HG03097 (cell line): Measurements from ENCODE around the gene RHOC.
"Not testable (repeated sequence)": the region's sequence is repeated elsewhere in the genome, so short reads cannot be mapped to it uniquely, and the experiment has no call there.

ENCODE experiments used
- ATAC-seq: cut with Tn5 transposase; IDR thresholded peaks from one replicate; pipeline ENCODE4 v1.9.1; 2021; ENCODE audit not compliant: unreplicated experiment, low FRiP score

Gene RHOC

DNA sequence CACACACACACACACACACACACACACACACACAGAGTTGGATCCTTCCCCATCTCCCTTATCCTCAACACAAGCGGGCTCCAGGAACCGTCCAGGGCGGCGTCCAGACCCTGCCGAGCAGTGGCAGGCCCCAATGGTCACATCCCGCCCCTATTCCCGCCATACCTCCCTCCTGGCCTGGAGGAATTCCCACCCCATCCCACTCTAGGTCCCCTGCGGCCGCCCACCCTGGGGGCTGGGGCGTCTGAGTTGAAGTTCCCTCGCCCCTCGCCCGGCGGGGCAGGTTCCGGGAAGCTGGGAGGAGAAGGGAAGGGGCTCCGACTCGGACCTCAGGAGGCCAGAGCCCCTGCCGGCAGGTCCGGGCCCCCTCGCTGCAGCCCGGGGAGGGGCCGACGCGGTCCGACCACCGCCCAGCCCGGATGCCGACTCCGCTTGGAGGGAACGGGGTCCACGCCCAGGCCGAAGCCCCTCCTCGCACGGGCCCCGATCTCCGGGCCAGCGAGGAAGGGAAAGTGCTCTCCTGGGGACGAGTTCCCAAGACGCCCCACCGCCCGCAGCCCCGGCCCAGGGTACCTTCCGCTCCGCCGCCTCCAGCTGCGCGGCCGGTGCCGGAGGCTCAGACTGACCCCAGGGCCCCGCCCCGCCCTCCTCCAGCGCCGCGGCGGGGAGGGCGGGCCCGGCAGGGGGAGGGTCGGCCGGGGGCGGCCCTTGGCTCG is at the start of gene RHOC:
TSS of gene RHOC (minus strand) at position 623 of the 716 bp plus-strand sequence. CDS start 3,328 bp downstream, outside the sequence.
- ATAC-seq = peak; percentile 55

- no peak for ATAC-seq
These were observed 47.2 kb upstream of the RHOC start for GRCh38 chr1:112754116-112754628.

- ATAC-seq = no peak
These were observed 41.5 kb upstream of the RHOC start for GRCh38 chr1:112748396-112748795.

GRCh38 chr1:112744009-112744578 is 37.2 kb upstream of the RHOC start:
- no peak for ATAC-seq

DNA sequence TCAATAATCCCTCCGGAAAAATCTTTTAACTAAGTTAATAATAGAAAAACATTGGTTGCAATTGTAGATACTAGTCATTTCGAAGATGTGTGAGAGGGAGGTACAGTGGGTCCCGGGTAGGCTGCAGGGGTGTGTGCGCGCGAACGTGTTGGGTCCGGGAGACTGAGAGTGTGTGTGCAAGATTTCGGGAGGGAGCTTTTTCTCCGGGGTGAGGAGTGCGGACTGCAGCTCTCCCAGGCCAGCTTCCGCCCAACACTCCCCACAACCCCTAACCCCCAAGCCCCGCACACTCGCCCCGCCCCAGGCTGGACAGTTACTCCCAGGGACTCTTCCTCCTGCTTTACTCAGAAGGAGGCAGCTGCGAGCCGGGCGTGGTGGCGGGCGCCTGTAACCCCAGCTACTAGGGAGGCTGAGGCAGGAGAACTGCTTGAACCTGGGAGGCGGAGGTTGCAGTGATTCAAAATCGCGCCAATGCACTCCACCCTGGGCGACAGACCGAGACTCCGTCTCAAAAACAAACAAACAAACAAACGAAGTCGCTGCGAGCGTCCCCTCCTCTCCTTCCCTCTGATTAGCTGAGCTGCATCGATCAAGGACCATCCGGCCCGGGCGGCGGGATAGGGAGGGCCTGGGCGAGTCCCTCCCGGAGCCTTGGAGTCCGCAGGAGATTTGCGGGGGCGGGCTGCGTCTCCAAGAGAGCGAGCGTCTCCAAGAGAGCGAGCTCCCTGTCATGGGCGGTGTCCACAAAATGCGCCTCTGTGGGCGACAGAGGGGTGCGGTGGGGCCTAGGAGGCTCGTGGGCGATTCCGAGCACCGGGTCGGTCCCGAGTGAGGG is 36.5 kb upstream of the RHOC start:
- no peak for ATAC-seq

DNA sequence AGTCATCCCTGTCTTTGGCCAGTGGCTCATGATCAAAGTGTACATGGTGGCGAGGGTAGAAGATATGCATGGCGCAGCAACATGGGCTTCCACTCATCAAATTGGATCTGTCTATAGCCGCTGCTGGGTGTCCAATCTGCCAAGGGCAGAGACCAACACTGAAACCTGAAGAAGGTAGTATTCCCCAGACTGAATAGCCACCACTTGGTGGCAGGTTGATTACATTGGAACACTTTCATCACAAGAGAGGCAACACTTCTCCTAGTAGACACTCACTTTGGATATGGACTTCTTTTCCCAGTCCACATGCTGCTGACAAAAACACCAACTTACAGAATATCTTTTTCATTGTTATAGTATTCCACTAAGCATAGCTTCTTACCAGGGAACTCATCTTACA is 30.6 kb upstream of the RHOC start:
- no peak for ATAC-seq

GRCh38 chr1:112735752-112736151 is 28.8 kb upstream of the RHOC start:
- ATAC-seq = no peak

DNA sequence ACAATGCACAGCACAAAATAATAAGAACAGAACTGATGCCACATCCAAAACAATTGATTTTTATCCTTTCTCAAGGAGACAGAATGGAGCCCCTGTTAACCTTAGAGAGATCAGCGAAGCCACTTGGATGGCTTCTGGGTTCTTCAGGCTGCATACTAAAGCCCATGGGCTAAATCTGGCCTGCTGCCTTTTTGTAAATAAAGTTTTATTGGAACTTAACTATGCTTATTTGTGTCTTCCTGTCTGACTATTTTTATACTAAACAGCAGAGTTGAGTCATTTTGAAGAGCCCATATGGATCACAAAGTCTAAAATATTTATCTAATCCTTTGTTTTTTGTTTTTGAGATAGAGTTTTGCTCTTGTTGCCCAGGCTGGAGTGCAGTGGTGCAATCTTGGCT is 24.5 kb upstream of the RHOC start:
- ATAC-seq = no peak

DNA sequence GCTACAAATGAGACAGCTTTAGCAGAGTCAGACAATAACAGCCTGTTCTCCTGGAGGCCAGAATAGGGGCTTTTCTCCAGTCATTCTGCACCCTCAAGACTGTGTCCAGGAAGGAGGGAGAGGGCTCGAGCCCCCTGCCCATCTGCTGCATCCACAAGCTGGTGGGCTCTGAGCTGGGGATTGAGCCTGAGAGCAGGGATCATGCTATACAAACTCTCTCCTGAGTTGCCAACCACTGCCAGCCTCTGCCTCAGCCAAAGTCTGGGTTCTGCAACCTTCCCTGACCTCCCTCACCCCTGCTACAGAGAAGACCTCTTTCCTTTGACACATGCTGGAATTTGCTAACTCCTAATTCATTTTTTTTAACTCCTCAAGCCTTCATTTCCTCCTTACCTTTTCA is 23.0 kb upstream of the RHOC start:
- ATAC-seq = no peak

DNA sequence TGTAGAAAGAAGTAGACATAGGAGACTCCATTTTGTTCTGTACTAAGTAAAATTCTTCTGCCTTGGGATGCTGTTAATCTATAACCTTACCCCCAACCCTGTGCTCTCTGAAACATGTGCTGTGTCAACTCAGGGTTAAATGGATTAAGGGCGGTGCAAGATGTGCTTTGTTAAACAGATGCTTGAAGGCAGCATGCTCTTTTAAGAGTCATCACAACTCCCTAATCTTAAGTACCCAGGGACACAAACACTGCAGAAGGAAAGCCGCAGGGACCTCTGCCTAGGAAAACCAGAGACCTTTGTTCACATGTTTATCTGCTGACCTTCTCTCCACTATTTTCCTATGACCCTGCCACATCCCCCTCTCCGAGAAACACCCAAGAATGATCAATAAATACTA is 22.1 kb upstream of the RHOC start:
- not testable (repeated sequence) for ATAC-seq

DNA sequence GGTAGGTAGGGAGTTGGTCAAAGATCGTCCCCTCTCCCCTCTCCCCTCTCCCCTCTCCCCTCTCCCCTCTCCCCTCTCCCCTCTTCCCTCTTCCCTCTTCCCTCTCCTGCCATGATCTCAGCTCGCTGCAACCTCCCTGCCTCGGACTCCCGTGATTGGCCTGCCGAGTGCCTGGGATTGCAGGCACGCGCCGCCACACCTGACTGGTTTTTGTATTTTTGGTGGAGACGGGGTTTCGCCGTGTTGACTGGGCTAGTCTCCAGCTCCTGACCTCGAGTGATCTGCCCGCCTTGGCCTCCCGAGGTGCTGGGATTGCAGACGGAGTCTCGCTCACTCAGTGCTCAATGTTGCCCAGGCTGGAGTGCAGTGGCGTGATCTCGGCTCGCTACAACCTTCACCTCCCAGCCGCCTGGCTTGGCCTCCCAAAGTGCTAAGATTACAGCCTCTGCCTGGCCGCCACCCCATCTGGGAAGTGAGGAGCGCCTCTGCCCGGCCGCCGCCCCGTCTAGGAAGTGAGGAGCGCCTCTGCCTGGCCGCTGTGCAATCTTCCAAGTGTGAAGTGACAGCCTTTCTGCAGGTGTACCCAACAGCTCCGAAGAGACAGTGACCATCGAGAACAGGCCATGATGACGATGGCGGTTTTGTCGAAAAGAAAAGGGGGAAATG is 21.5 kb upstream of the RHOC start:
- ATAC-seq = not testable (repeated sequence)

DNA sequence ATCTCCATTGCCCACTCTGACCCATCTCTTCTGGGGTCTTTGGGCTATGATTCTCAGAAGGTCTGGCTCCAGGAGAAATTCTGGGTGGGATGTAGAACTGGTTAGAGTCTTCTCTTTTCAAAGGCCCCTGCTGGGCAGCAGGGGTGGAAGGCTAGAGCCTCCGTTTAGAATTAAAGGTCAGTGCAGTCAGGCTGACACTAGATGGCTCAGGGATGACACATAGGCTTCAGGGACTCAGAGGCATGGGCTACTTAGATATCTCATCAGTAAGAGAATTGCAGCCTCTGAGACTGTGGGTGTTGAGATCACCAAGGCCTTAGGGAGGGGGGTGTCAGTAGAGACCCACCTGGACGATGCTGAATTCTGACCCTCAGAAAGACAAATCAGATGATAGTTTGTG is 20.8 kb upstream of the RHOC start:
- ATAC-seq = no peak

DNA sequence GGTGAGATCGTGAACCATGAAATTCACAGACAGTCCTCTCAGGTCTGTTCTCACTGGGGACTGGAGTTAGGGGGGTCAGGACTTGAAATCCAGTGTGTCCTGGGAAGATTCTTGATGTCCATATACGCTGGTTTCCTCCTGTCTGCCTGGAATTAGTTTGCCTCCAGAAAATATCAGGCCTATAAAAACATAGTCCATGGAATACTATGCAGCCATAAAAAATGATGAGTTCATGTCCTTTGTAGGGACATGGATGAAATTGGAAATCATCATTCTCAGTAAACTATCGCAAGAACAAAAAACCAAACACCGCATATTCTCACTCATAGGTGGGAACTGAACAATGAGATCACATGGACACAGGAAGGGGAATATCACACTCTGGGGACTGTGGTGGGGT is 17.3 kb upstream of the RHOC start:
- ATAC-seq = not testable (repeated sequence)

GRCh38 chr1:112723511-112723839 is 16.5 kb upstream of the RHOC start:
- ATAC-seq = no peak

DNA sequence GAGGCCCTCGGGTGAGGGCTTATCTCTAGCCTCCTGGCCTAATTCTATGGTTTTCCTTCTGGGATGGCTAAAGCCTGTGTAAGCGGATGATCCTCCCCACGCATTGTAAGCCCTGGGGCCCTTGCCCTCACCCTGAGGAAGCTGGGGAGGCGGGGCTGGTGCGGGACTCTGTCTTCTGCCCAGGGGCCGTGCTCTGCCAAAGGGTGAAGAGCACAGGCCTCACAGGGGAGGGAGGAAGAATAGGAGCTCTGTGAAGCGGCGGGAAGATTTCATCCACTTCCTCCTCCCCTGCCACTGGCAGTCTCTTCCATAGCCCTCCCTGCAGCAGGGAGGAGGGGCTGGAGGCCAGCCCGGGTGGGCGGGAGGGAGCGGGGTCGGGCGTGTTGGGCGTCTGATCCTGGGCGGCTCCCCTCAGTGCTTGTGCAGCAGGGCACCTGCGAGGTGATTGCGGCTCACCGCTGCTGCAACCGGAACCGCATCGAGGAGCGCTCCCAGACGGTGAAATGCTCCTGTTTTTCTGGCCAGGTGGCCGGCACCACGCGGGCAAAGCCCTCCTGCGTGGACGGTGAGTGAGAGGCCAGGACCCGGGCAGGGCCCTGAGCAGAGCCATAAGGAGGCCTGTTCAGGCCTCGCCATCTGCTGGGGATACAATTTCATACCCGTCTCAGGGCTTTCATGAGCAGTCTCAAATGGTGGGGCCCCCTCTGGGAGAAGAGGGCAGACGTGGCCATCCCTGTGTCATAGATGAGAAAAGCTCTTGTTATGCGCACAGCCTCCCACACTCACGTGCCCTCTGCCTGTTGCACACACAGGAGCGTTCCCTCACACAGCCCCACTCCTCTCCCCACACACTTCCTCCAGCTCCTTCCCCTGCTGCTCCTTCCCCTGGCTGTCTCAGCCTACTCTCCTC is 15.9 kb upstream of the RHOC start:
- no peak for ATAC-seq

DNA sequence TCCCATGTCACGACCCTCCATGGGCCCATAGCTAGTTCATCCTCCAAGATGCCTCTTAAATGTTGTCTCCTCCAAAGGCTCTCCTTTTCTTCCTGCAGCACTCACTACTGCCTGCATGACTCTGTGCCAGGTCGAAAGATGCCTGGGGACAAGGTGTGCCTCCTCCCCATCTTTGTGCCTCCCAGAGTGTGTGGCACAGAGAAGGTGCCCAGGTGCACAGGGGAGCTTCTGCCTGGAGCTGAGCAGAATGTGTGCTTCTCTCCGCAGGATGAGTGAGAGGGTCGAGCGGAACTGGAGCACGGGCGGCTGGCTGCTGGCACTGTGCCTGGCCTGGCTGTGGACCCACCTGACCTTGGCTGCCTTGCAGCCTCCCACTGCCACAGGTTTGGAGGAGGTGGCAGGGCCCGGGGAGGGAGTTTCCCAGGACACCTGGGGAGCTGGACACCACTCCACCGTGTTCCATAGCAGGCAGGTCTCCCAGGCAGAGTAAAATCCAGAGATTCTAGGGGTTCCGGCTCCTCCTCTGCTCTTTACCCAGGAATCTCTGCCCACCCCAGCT is 15.1 kb upstream of the RHOC start:
- ATAC-seq = no peak

DNA sequence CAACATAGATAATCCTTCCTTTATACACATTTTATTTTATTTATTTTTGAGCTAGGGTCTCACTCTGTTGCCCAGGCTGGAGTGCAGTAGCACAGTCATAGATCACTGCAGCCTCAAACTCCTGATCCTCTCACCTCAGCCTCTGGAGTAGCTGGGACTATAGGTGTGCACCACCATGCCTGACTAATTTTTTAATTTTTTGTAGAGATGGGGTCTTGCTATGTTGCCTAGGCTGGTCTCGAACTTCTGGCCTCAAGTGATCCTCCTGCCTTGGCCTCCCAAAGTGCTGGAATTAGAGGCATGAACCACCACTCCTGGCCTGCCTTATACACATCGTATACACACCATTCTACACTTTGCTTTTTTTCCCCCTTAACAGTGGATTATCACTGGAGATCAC is 14.4 kb upstream of the RHOC start:
- not testable (repeated sequence) for ATAC-seq

DNA sequence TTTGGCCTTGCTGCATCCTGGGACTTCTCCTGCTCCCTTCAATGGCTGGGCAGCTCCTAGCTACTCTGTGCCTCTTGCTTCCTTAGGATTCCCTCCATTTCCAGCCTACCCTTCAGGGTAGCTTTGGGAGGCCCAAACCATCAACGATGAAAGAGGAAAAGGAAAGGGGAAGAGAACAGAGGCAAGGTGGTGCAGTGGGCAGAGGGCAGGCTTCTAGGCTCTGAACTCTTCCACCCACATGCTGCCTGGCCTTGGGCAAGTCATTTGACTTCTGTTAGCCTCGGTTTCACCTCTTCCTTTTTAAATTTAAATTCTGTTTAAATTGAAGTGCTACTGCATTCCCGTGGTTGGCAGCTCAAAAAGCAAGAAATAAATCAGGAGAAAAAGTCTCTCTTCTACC is 13.9 kb upstream of the RHOC start:
- ATAC-seq = no peak

DNA sequence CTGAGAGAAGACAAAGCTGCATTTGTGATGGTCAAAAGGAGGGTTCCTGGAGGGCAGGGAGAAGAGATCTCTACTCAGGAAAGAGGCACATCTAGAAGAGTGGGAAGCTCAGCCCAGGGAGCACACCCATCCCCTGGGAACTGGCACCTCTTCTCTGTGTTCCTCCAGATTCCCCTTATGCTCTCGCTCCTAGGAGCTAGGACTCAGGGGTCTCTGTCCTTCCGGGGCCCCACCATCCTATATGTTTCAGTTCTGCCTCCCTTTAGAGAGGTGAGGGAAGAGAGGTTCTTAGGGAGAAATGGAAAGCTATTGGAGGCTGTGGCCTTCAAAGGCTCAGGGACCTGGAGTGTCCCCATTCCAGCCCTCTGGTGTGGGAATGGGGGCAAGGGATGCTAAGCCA is 12.8 kb upstream of the RHOC start:
- no peak for ATAC-seq
